Inflammatory macrophage (primary cell): ENCODE results near the gene RNU1-1.
"Not testable (repeated sequence)": the region's sequence is repeated elsewhere in the genome, so short reads cannot be mapped to it uniquely, and the experiment has no call there.

ENCODE experiments used
- DNase-seq, 2 donors: peaks; one replicate each; pipeline ENCODE4 v3.0.0-alpha.2; 2020 to 2022
- total RNA-seq, 18 experiments: gene quantifications; one replicate each; lab custom pipeline; 2026; ENCODE audit warnings: mixed read lengths in 6 of 18, inconsistent platforms in 2 of 18; lab: John Stamatoyannopoulos, UW

Gene RNU1-1
- 0.12 to 8.4 (median 0.70) reads per million in 18 experiments for total RNA-seq

- peak; percentile 46 to 83 for DNase-seq
Observed at GRCh38 chr1:16514107-16515055, at the start of gene RNU1-1. TSS of gene RNU1-1 (minus strand) at chr1:16514285.

DNA sequence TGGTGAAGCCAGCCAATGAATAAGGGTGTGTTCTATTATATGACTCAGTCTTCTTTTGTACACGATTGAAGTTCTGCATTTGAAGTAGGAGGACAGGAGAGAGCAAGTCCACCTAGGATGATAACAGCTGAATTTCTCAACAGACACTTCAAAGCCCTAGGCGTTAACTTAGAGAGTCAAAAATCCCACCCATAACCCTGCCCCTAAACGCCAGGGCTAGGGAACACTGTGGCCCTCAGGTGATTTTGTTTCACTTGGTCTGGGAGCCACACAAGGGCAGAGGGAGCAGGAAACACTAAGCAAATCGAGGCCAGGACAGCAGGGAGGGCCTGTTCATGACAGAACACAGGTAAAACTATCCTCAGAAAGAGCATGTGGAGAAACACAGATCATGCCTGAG lies 47.0 kb upstream of the RNU1-1 start:
- DNase-seq, result not testable (repeated sequence)

DNA sequence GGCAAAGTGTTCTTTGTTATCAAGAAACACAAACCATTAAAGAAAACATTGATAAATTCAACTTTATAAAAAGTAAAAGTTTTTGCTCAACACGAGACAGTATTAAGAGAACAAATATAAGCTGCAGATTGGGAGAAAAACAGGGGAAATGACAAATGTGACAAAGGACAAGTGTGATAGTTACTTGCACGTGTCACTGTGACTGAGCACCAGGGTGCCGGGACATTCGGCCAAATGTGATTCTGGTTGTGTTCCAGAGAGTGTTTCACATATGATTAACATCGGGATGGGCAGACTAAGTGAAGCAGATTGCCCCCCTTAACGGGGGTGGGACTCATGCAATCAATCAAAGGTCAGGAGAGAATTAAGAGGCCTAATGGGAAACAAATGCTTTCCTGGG lies 46.4 kb upstream of the RNU1-1 start:
- not testable (repeated sequence) for DNase-seq

GRCh38 chr1:16559688-16560087 lies 45.6 kb upstream of the RNU1-1 start:
- DNase-seq, result not testable (repeated sequence)

GRCh38 chr1:16557034-16557433 lies 42.9 kb upstream of the RNU1-1 start:
- DNase-seq, result not testable (repeated sequence)

- DNase-seq, result not testable (repeated sequence)
Observed at GRCh38 chr1:16553244-16553643, 39.2 kb upstream of the RNU1-1 start.

GRCh38 chr1:16550212-16550918 lies 36.3 kb upstream of the RNU1-1 start:
- DNase-seq, result not testable (repeated sequence)

DNA sequence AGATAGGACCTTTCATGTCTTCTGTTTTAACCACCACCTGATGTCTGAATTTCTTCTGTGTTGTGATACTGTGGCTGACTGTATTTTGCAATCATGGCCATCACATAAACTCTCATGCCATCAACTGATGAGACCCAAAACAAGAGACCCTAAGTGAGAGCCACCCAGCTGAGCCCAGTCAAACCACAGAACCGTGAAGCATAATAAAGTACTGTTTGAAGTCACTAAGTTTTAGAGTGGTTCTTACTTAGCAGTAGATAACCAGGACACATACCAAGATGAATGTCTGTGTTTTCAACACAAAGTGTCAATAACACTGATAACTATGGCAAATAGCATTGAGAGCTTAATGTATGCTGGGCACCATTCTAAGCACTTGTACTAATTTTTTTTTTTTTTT lies 35.5 kb upstream of the RNU1-1 start:
- DNase-seq, result not testable (repeated sequence)

GRCh38 chr1:16547502-16548241 lies 33.6 kb upstream of the RNU1-1 start:
- DNase-seq, result not testable (repeated sequence)

DNA sequence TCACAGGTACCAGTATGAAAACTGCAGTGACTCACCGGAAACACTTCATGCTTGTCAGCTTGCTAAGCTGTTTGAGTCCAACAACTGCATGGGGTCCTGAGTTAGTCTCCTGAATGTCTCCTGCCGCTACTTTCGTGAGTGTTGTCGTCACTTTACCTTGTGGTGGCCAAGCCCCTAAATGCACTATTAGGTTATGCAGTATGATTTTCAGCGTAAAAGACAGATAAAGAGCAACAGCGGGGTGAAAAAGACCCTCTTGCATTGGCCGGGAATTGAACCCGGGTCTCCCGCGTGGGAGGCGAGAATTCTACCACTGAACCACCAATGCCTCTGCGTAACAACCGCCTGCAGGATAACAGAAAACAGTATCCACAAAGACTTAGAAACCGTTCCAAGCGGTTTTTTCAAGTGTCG lies 31.6 kb upstream of the RNU1-1 start:
- not testable (repeated sequence) for DNase-seq

- peak; percentile 9 to 45 for DNase-seq
Observed at GRCh38 chr1:16540421-16540893, 26.4 kb upstream of the RNU1-1 start.

GRCh38 chr1:16537528-16537927 lies 23.4 kb upstream of the RNU1-1 start:
- DNase-seq, result not testable (repeated sequence)

DNA sequence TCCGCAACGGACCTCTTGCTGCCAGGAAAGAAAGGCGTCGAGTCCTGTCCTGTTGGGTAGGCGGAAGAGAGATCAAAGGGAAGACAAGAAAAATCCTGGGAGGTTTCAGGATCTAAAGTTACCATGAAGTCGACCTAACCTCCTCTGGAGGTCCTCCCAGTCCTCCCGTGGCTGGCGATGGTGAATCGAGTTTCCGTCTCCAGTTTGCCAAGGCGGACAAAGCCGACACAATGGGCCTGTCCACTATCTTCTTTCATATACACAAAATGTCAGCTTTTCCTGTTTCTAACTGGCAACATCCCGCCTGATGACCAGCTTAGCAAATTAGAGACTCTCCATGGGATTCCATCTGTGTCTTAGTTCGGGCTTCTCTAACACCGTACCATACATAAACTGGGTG lies 22.7 kb upstream of the RNU1-1 start:
- not testable (repeated sequence) for DNase-seq

GRCh38 chr1:16535898-16536297 lies 21.8 kb upstream of the RNU1-1 start:
- not testable (repeated sequence) for DNase-seq

- DNase-seq, result not testable (repeated sequence)
Observed at GRCh38 chr1:16535487-16535886, 21.4 kb upstream of the RNU1-1 start.

- DNase-seq, result not testable (repeated sequence)
Observed at GRCh38 chr1:16534829-16535456, 20.9 kb upstream of the RNU1-1 start.

DNA sequence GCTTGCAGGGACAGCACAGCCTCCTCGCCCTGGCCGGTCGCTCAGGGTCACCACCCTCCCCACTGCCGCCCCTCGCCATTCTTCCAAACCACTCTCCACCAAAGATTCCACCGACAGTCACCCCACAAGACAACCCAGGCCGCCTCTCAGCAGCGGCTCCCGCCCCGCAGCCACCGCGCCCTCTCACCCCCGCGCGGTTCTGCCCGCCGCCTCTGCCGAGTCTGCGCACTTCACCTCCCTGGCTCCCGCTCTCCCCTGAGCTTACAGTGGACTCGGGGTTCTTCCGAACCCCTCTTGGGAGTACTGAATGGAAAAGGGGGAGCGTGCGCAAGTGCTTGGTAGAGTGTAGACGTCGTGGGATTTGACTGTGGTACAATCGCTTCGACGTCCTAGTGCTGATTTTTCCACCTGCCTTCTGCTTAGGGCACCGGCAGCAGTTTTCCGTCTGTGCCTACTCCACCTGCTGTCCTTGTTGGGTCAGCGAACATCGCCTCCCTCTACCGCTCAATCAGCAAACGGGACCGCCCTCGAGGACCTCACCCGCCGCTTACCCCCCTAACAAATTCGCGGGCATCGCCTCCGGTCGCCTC lies 20.2 kb upstream of the RNU1-1 start:
- DNase-seq, result not testable (repeated sequence)

GRCh38 chr1:16532235-16532991 lies 18.3 kb upstream of the RNU1-1 start:
- DNase-seq, result not testable (repeated sequence)

DNA sequence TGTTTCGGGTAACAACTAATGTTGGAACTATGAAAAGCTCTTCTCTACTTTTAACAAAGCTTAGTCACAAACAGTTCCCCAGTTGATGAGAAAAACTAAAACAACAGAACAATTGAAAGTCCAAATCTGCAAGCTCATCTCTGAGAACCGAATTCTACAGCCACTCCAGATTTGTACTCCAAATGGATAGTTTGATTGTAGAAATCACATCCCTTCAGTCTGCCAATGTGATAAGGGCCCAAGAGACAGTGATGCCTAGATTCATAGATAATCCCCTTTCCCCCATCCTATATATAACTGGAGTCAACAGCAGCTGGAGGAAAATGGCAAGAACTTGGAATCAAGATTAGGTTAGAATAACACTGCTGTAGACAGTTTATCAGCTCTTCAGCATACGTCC lies 14.3 kb upstream of the RNU1-1 start:
- DNase-seq, result not testable (repeated sequence)

- not testable (repeated sequence) for DNase-seq
Observed at GRCh38 chr1:16525769-16526168, 11.7 kb upstream of the RNU1-1 start.

DNA sequence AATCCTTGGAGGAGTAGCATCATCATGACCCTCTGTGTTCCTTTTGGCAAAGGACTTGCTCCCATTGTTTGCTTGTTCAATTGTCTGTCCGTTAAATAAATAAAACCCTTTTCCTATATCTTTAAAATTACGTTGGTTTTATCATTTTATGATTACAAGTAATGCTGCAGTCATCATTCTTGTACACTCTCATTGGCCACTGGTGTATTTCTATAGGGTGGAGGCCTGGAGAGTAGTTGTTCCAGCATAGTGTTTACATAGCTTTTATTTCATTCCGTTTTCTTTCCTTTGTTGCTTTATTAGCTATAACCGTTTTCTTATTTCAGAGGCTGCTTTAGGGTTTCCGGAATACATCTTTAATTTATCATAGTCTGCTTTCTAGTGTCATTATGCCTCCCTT lies 7.6 kb upstream of the RNU1-1 start:
- DNase-seq, result not testable (repeated sequence)
